Activated CD4-positive, CD25-positive, alpha-beta regulatory T cell treated with anti-CD3 and anti-CD28 coated beads, Interleukin-2, amount 50 U/mL, for 16 hours (primary cell): Measurements from ENCODE around the gene MEPCE.

Source experiments
- DNase-seq: peaks from one replicate; pipeline ENCODE4 v3.0.0-alpha.2; 2020; ENCODE audit warnings: low read depth, low spot score

The MEPCE gene

DNA sequence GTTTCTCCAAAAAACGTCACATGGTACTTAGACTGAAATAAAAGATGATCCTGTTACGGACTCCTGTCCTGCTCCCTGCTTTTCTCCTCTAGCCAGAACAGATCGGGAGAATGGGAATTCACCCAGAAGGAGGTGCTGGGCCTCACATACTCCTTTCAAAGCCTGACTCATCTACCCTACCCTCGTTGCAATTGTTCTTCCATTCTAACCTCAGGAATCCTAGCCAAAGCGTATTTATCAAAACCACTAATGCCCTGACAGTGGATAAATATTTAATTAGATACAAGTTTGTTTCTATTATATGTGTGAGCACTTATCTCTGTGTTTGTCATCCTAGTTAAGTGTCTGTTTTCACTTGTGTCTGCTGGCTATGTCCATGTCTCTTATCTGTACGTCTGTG, 22.9 kb upstream of the MEPCE start:
- DNase-seq: no peak

DNA sequence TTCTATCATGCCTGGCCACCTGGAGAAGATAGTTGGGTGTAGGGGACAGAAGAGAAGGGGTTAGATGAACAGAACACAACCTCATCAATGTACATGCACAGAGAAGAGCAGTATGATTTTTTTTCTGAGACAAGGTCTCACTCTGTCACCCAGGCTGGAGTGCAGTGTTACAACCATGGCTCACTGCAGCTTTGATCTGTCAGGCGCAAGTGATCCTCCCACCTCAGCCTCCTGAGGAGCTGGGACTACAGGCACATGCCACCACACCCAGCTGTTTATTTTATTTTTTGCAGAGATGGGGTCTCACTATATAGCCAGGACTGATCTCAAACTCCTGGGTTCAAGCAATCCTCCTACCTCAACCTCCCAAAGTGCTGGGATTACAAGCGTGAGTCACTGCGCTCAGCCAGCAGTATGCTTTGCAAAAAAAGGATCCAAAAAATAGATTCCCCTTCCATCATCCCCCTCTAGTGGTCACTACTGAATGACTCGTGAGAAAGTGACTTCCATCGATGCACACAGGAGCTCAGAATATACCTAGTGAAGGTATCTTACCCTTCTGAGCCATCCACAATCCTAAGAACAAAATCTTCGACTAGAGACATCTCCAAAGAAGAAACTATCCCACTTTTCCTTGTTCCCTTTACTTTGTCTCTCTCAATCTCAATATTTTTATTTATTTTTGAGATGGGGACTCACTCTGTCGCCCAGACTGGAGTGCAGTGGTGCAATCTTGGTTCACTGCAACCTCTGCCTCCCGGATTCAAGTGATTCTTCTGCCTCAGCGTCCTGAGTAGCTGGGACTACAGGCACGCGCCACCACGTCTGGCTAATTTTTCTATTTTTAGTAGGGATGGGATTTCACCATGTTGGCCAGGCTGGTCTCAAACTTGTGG, 22.1 kb upstream of the MEPCE start:
- no peak for DNase-seq

DNA sequence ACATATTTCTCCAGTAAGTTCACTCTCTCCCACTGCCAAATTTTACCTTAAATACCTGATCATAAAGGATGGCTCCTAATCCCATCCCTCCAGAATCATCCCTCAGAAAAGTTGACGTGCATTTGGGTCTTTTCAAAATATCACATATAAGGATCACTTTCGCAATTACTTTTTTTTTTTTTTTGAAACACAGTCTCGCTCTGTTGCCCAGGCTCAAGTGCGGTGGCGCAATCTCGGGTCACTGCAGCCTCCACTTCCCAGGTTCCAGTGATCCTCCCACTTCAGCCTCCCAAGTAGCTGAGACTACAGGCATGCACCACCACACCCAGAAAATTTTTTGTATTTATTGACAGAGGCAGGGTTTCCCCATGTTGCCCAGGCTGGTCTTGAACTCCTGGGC, 18.5 kb upstream of the MEPCE start:
- no peak for DNase-seq

DNA sequence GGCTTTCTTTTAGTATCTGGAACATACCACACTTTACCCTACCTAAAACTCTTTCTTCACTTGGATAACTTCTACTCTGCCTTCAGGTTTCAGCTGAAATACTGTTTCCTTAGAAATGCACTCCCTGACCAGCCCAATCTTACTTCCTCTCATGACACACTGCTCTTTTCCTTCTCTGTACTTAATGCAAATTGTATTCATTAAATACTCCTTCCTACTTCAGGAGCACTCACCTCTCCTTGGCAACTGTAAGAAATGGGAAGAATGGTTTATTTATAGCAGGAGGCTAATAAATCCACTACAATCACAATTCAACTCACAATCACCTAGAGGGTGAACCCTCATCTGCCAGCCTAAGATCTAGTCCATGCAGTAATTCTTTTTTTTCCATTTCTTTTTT, 16.3 kb upstream of the MEPCE start:
- no peak for DNase-seq

DNA sequence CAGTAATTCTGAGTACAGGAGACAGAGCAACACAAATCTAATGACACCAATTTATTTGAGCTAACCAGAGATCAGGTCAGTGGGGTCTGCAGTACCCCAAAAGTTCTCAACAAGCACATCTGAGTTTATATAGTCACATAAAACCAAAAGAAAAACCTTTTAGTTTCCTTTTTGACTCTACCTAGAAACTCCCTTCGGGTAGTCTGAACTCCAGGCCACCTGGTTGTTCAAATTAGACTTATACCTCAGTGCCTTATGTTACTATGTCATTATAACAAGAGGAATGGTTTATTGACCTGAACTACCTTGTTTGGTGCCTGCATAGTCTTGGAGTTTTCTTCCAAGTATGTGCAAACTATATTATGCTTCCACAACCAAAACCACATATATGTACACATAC, 15.7 kb upstream of the MEPCE start:
- DNase-seq: no peak

DNA sequence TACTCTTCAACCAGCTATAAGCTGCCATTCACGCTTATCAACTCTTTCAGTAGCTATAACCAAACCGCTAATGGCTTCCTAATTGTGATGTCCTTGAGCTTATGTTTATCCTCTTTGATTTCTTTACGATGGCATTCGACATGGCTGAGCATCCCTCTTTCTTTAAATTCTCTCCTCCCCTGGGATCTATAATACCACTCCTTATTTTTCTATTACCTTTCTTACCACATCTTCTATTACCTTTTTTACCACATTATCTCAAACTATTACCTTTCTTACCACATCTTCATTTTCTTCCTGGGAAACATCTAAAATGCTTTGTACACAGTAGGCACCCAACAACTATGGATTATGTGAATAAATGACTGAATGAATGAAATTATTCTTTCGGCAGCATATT, 14.2 kb upstream of the MEPCE start:
- DNase-seq: no peak

DNA sequence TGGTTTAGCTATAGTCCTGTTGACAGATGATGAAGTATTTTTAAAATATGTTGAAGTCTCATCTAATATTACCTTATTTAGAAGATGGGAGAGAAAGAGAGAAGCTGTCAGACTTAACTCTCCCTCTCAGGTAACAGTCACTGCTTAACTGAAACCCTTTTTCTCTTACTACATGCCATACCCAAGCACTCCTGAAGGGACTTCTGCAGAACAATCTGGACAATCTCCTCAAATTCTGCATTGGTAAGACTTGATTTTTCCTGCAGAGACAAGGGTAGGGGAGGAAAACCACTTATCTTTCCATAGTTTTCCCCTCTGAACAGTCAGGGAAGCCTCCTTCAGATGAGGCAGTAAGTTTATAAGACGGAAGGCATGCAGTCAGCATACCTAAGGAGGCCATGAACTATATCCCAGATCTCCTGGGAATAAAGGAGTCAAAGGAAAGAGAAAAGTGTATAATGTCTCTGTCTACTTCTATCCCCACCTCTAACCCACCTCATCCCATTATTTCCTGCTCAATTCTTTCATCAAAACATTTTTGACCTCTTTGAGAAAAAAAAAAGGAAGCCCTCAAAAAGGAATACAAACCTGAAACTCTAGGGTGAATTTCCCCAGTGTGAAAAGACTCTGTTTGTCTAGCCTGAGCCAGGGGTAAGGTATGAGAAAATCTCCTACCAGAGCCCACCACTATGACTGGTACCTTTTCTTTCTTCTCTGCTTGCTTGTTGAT, 10.5 kb upstream of the MEPCE start:
- no peak for DNase-seq

DNA sequence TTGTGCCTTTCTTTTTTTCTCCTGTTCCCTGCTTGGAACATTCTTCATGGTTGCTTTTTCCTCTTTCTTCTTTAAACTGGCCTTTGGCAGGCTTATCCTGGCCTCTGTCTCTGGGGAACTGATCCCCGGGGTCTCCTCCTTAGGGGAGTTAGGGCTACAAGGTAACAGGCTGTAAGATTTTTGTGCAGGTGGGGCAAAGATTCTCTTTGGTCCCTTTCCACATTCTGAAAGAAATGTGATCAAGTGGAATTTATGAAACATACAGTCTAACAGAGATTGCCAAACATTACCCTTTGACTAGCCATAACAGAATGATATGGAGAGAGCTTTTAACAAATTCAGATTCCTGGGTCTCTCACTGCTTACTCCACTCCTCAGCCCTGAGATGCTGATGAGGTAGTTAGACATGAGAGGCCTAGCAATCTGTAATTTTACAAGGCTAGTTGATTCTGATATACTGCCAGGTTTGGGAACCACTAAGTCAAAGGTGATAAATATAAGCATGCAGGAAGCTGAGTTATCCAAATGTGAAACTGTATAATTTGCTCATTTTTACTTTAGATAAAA, 9.9 kb upstream of the MEPCE start:
- DNase-seq: no peak

DNA sequence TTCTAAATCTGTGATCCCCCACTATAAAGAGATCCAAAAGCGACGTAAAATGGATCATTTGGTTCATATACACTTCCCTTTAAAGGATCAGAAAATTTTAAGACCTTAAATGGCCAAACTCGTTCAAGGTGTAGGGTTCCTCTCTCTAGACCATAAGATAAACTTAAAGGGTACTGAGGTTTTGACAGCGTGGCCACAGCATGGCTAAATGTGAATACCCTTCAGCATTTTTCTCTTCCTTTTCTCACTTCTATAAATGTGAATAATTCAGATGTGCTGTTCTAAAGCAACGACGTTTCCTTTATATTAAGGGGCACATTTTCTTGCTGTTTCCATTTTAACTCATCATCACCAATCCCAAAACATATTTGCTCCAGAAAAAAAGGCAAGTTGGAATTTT, 6.3 kb upstream of the MEPCE start:
- no peak for DNase-seq

DNA sequence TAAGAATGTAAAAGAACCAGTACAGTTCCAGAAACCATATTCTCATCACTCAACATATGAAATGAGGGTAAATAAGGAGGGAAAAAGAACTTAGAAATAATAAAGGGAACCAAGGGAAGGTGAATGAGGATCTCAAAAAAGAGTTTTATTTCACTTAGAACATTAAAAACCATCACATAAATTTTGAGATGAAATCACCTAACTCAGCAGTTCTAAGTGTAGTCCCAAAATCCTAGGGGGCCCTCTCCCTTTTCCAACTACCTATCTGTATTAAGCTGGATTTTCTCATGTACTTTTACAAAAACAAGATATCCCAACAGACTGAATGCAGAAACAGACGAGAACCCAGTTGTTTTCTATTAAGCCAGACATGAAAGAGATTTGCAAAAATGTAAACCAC, 4.3 kb upstream of the MEPCE start:
- DNase-seq: no peak

DNA sequence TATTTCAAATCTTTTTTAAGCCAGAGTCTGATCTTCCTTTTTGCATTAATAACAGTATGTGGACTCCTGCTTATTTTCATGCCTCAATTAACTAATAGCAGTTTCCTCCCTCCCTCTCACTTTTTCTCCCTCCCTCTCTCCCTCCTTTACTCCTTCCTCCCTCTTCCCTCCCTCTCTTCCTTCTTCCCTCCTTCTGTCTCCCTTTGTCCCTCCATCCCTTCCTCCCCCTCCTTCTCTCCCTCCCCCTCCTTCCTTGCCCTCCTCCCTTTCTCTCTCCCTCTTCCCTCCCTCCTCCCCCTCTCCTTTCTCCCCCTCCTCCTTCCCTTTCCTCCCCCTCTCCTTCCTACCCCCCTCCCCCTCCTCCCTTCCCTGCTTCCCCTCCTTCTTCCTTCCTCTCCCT, 3.1 kb upstream of the MEPCE start:
- no peak for DNase-seq

DNA sequence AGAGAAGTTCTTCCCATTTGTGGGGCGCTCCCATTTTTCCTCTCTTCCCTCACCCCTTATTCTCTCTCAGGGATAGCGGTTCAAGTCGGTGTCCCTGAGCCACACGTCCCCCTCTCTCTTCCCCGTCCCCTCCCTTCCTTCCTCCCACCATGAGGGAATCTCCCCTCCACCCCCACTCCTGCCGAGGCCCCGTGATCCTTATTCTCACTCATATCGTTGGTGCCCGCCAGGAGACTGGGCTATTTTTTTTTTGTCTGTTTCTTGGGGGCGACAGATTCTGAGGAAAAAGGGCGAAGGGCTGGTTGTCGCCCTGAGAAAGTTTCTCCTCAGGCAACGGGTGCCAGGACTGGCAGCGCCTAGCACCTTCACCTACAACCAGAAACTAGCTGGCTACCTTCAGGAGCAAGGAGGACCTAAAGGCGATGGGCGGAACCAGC, 1.9 kb upstream of the MEPCE start:
- no peak for DNase-seq

DNA sequence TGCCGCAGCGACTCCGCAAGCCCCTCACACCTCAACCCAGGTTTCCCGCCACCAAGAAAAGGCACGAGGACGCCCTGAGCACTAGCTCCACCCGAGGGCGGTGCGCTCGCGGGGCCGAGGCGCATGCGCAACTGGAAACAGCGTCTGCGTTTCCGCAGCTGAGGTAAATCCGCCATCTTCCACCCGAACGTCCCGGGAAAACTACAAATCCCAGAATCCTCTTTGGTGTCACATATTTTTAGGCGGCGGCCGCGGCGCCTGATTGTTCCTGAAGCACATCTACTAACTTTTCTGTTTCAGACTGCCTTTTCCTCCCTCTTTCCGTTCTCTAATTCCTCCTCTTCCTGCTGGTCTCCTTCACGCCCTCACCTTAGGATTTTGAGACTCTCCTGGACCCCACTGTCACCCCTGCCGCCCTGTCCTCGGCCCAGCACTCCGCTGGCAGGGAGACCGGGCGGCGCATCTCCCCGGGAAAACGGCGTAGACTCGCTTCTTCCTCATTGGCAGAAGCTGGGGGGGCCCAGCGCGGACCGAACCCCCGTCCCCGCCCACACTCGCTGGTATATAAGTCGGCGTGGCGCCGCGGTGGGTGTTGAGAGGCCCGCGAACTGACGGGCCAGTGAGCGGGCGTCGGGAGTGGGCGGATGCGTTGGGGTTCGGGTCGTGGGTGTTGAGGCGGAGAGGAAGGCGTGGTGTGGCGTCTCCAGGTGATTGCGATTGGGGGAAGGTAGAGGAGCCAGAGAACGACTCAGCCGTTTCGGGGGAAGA, 1.2 kb upstream of the MEPCE start, which contains the start of gene ZCWPW1:
Gene ZCWPW1 (minus strand): TSS at position 505 of the 768 bp plus-strand sequence. CDS start 8,054 bp downstream, outside the sequence.
- DNase-seq: peak; percentile 93

DNA sequence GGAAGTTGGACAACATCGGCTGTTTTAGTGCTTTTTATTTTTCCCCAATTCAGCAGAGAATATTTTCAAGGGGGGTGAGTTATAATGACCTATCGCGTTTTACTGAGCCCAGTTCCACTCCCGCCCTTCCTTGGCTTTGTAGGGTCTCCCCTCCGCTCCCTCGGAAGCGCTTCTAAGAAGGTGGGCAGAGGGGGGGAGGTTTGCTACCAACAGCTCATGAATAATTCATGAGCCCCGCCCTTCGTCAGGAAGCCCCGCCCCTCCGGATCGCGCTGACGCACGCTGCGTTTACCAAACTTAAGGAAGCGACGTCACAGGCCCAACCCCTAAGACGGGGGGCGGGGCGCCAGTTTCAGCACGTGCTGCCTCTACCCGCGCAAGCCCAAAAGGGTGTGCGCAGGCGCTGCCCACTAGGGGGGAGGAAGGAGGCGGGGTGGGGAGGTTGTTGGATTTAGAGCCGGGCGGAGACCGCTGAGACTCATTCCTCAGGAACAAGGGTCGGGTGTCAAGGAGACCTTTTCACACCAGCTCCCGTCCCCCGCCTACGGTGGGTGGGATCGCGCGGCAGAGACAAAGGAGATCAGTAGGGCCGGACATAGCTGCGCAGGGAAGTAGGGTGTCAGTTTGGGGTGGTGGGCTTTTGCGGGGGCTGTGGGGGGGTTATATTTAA, 529 bp upstream of the MEPCE start:
- DNase-seq: peak; percentile 100

DNA sequence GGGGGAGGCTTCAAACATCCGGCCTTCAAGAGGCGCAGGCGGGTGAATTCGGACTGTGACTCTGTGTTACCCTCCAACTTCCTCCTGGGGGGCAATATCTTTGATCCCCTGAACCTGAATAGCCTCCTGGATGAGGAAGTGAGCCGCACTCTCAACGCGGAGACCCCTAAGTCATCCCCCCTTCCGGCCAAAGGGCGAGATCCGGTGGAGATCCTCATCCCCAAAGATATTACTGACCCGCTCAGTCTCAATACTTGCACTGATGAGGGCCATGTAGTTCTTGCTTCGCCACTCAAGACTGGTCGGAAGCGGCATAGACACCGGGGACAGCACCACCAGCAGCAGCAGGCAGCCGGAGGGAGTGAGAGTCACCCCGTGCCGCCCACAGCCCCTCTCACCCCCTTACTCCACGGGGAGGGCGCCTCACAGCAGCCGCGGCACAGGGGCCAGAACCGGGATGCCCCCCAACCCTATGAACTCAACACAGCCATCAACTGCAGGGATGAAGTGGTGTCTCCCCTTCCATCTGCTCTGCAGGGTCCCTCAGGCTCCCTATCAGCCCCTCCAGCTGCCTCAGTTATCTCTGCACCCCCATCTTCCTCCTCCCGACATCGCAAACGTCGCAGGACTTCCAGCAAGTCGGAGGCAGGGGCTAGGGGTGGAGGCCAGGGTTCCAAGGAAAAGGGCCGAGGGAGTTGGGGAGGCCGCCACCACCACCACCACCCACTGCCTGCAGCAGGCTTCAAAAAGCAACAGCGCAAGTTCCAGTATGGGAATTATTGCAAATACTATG, 1.1 kb downstream of the MEPCE start:
- no peak for DNase-seq

DNA sequence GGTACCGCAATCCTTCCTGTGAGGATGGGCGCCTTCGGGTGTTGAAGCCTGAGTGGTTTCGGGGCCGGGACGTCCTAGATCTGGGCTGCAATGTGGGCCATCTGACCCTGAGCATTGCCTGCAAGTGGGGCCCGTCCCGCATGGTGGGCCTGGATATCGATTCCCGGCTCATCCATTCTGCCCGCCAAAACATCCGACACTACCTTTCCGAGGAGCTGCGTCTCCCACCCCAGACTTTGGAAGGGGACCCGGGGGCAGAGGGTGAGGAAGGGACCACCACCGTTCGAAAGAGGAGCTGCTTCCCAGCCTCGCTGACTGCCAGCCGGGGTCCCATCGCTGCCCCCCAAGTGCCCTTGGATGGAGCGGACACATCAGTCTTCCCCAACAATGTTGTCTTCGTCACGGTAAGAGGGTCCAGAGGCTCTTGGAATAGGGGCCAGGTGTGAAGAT, 1.7 kb downstream of the MEPCE start:
- no peak for DNase-seq

DNA sequence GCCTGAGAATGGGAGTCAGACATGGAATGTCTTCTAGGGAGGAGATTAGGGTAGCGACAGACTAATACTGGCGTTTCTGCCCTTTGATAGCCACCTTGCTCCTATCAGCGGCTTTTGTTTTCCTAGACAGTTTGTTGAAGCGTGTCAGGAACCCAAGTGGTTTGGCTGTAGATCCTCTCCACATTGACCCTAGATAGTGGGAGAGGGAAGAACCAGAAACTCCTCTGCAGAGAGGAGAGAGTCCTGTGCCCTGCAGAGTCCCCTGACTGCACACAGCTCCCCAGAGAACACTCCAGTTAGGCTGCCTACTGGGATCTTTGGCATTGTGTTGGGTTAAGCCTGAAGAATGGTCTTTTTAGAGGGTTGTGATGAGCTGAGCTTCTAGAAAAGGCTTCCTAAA, 2.4 kb downstream of the MEPCE start:
- DNase-seq: no peak

DNA sequence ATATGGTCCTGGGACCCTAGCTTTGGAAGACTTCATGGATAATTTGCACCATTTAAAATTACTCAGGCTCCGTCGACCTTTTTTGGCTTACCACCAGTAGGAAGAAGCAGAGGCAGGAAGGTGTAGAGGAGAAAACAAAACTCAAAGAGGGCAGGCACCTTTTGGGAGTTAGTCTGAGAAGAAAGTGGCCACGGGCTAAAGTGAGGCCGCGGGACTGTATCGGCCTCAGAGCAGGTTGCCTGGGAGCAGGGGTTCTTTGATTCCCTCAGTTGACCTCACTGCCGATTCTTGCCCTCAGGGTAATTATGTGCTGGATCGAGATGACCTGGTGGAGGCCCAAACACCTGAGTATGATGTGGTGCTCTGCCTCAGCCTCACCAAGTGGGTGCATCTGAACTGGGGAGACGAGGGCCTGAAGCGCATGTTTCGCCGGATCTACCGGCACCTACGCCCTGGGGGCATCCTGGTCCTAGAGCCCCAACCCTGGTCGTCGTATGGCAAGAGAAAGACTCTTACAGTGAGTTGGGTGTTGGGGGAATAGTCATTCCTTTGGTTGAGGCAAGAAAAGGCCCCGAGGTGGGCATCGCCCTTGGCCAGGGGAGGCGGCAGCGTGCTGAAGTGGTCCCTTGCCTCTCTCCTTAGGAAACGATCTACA, 3.1 kb downstream of the MEPCE start:
- no peak for DNase-seq

DNA sequence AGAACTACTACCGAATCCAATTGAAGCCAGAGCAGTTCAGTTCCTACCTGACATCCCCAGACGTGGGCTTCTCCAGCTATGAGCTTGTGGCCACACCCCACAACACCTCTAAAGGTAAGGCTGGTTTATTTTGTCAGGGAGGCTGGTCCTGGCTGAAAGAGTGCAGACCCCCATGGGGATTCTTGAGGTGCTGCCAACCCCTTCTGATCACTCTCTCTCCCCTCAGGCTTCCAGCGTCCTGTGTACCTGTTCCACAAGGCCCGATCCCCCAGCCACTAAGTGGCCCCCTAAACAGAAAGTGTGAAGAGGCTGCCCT, 3.6 kb downstream of the MEPCE start:
- no peak for DNase-seq
